ENCODE results near the gene SPRED1. TPM values are rescaled to one million over a fixed set of nuclear protein-coding genes. Genes with fewer than 3 reads are reported as not detected.

Gene SPRED1
- total RNA-seq, 1 donor from 2014 or later: 62.1 TPM

DNA sequence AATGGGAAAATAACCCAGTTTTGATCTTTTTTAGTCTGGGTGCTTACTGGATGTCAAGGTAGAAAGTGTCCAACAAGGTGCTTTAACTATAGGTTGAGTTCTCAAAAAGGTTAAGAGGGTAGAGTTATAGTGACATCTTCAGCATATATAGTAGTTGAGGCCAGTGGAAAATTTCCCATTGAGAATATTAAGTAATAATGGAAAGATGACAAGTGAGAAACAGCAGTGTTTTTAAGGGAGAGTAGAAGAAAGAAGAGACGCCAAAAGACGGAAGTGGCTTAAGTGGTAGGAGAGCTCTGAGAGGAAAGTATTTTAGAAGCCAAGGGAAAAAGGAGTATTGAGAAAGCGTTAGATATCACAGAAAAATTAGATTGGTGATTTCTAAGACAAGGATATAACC lies 10.6 kb downstream of the SPRED1 start:
- Histone ChIP-seq H3K36me3 (no peaks in the 10 kb centered on the region), H3K4me1 (peaks cover 27% of the 10 kb centered on the region), H3K9me3 (no peaks in the 10 kb centered on the region), H3K27me3 (no peaks in the 10 kb centered on the region), H3K4me3 (no peak overlapping the region), H3K27ac (no peak overlapping the region)
- no peak for ATAC-seq
- TF ChIP-seq, protein P1, sequence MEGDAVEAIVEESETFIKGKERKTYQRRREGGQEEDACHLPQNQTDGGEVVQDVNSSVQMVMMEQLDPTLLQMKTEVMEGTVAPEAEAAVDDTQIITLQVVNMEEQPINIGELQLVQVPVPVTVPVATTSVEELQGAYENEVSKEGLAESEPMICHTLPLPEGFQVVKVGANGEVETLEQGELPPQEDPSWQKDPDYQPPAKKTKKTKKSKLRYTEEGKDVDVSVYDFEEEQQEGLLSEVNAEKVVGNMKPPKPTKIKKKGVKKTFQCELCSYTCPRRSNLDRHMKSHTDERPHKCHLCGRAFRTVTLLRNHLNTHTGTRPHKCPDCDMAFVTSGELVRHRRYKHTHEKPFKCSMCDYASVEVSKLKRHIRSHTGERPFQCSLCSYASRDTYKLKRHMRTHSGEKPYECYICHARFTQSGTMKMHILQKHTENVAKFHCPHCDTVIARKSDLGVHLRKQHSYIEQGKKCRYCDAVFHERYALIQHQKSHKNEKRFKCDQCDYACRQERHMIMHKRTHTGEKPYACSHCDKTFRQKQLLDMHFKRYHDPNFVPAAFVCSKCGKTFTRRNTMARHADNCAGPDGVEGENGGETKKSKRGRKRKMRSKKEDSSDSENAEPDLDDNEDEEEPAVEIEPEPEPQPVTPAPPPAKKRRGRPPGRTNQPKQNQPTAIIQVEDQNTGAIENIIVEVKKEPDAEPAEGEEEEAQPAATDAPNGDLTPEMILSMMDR (IDR thresholded peaks at IDR 0.05): no peak
- no peak for DNase-seq
- intact Hi-C loops (cut with DNase I): no loop called here

DNA sequence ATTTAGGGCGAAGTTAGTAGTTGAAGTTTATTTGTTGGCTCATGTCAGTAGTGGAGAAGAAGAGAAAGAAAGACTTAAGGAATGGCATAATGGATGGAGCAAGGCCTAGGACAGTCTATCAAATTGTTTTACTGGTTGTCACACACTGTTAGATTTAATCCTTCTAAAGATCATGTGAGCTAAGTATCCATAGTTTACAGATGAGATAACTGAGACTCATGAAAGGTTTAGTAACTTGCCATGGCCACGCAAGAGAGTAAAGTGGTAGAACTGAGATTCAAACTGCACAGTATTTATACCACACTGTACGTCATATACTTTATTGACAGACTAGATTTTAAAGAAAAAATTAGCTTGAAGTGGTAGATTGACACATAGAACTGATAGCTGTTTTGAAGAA lies 11.4 kb downstream of the SPRED1 start:
- H3K27me3 ChIP-seq: no peaks in the 10 kb centered on the region
- no peak overlapping the region for H3K27ac ChIP-seq
- H3K36me3 ChIP-seq: peaks cover 2% of the 10 kb centered on the region
- intact Hi-C loops (cut with DNase I): no loop called here
- TF ChIP-seq, protein P1 (IDR thresholded peaks at IDR 0.05): no peak
- no peaks in the 10 kb centered on the region for H3K9me3 ChIP-seq
- H3K4me1 ChIP-seq: peaks cover 25% of the 10 kb centered on the region
- ATAC-seq (no peak), DNase-seq (no peak)
- no peak overlapping the region for H3K4me3 ChIP-seq

DNA sequence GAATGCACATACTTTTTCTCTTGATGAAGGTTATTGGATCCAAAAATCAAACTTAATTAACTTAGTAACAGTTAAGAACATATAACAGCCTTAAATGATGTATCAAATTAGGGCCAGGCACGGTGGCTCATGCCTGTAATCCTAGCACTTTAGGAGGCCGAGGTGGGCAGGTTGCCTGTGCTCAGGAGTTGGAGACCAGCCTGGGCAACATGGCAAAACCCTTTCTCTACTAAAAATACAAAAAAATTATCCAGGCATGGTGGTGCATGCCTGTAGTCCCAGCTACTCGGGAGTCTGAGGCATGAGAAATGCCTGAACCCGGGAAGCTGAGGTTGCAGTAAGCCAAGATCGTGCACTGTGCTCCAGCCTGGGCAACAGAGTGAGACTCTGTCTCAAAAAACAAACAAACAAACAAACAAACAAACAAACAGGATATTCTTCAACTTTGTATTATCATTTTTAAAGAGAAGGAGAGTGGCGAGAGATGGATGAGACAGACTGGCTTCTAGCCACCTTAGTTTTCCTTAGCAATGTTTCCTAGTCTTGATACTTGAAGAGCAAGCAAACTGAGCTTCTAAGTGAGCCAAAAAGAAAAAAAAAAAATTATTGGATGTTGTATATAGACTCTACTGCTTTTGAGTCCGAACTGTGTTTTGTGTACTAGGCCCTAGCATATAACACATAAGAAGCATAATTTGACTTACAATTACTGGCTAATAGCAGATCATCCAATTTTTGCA lies 13.8 kb downstream of the SPRED1 start:
- H3K4me1 ChIP-seq: peaks cover 22% of the 10 kb centered on the region
- DNase-seq (no peak), ATAC-seq (no peak)
- H3K4me3 ChIP-seq: no peak overlapping the region
- no peaks in the 10 kb centered on the region for H3K27me3 ChIP-seq
- TF ChIP-seq, protein P1 (IDR thresholded peaks at IDR 0.05): no peak
- no peaks in the 10 kb centered on the region for H3K9me3 ChIP-seq
- H3K27ac ChIP-seq: no peak overlapping the region
- intact Hi-C loops (cut with DNase I): no loop called here
- H3K36me3 ChIP-seq: peaks cover 7% of the 10 kb centered on the region

DNA sequence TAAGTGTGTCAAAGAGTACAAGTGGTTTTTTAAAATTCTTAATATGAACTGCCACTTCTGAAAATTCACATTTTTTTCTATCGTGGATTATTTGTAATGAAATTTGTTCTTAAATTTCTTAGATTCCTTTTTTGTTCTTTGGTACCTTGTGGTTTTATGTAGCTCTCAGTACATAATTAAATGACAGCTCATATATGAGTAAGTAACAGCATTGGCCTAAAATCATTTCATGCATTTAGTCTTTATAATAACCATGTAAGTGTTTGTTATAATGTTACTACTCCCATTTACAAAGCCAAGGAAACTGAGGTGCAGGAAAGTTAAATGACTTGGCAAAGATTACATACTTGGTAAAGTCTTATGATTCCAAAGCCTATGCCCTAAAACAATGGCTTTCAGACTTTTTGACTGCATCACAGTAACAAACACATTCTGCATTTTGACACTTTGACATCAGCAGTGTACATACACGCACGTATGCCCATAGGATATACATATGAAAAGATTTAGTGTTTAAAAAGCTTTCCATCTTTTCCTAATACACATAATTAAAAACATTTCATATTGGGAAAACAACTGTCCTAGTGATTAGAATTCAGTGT lies 14.9 kb downstream of the SPRED1 start:
- ATAC-seq: no peak
- H3K27ac ChIP-seq: no peak overlapping the region

DNA sequence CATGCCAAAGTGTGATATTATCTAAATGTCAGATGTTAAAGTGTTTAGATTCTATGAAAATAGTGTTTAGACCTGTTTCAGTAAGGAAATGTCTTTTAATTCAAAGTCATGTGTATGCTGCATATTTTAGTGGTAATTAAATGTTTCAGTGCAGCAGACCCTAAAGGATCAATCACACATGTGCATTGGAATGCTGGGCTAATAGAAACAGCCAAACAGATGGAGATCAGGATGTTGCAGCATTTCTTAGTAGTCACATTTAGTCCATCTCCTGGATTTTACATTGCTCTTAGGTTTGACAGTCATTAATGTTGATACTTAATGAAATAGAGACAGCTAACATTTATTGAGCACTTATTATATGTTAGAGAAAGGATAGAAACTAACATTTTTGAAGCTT lies 18.5 kb downstream of the SPRED1 start:
- intact Hi-C loops (cut with DNase I): no loop called here
- DNase-seq: no peak
- no peaks in the 10 kb centered on the region for H3K9me3 ChIP-seq
- no peaks in the 10 kb centered on the region for H3K27me3 ChIP-seq
- TF ChIP-seq, protein P1 (IDR thresholded peaks at IDR 0.05): no peak
- H3K4me3 ChIP-seq: no peak overlapping the region
- peaks cover 12% of the 10 kb centered on the region for H3K36me3 ChIP-seq
- no peak for ATAC-seq
- peaks cover 31% of the 10 kb centered on the region for H3K4me1 ChIP-seq
- H3K27ac ChIP-seq: no peak overlapping the region

More for the DNA sequence above, 14.9 kb downstream of the SPRED1 start:
- Histone ChIP-seq H3K4me3 (no peak overlapping the region), H3K36me3 (peaks cover 7% of the 10 kb centered on the region), H3K9me3 (no peaks in the 10 kb centered on the region), H3K27me3 (no peaks in the 10 kb centered on the region), H3K4me1 (peaks cover 18% of the 10 kb centered on the region)
- DNase-seq: no peak
- TF ChIP-seq, protein P1 (IDR thresholded peaks at IDR 0.05): no peak
- intact Hi-C loops (cut with DNase I): no loop called here

Measured in upper lobe of right lung (tissue), 1 donor.